Activated CD4-positive, alpha-beta T cell treated with anti-CD3 and anti-CD28 coated beads, Interleukin-2, amount 50 U/mL, for 48 hours (primary cell): ENCODE measurements around the gene ZNF32.

ENCODE experiments used
- DNase-seq, 2 experiments: peaks; one replicate each; pipeline ENCODE4 v3.0.0-alpha.2; 2020

The ZNF32 gene

DNA sequence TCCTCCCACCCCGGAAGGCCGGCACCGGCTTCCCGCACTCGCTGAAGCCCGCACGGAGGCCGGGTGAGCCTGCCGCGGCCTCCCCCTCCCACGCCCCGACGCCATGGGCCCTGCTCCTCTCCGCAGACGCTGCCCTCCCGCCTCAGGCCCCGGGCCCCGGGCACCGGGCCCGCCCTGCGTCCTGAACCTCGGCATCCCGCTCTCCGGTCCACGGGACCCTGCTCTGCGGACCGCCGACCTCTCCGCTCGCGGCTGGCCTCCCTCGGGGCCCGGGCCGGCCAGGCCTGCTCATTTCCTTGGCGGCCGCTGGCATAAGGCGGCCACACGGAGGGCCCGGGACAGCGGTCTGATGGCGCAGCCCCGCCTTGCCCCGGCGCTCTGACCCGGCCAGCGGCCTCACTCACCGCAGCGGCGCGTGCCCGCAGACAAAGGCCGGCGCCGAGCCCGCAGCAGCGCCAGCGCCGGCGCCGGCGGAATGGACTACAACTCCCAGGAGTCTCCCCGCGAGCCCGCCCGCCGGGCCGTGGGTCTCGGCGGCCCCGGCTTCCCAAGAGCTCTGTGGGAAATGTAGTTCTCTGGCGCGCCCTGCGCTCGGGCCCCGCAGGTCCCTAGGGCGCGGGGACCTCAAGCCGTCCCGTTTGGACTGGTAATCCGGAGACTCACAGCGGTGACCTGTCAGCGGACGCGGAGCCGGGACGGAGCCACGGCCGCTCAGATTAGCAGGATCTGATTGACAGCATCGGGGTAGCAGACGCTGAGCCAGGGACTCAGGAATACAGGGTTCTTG, at the start of gene ZNF32:
TSS of gene ZNF32 (minus strand) at position 484 of the 787 bp plus-strand sequence. CDS start 2,748 bp downstream, outside the sequence.
- peak; percentile 79 to 82 for DNase-seq

DNA sequence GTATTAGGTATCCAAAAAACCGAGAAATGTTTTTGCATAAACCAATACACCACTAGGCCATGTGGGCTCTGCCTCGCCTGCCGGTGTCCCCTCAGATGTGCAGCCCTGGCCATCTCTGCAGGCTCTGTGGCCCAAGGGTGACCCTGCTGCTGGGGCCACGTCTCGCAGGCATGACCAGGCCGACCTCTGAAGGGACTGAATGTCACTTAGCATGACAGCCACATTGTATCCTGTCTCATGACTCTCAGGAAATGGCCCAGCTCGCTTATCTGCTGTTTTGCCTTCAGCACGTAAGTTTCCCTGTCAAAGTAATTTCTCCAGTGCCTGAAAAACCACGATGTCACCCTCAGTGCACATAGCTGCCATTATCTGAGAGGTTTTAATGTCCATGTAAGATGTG, 49.5 kb upstream of the ZNF32 start:
- no peak for DNase-seq

- no peak for DNase-seq
Measured at GRCh38 chr10:43696909-43697483, 48.3 kb upstream of the ZNF32 start.

DNA sequence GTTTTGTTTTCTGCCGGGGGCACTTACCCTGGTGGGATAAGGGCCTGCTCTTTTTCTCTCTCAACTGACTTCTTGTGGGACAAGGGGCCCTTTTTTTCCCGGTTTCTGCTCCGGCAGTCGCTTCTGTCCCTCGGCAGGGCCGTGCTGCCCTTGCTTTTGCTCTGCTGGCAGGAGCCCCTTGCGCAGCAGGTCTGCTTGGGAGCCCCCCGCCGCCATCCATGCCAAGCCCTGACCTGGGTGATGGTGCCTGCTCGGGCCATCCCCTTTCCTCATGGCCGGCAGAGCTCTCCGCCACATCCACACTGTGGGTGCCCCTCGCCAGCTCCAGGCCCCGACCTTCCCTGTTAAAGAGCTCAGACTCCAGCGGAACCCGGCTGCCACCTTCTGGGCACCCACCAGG, 47.0 kb upstream of the ZNF32 start:
- DNase-seq: no peak

- no peak for DNase-seq
Measured at GRCh38 chr10:43695321-43695720, 46.6 kb upstream of the ZNF32 start.

- DNase-seq: no peak
Measured at GRCh38 chr10:43694526-43694925, 45.8 kb upstream of the ZNF32 start.

GRCh38 chr10:43693602-43694001, 44.9 kb upstream of the ZNF32 start:
- DNase-seq: no peak

DNA sequence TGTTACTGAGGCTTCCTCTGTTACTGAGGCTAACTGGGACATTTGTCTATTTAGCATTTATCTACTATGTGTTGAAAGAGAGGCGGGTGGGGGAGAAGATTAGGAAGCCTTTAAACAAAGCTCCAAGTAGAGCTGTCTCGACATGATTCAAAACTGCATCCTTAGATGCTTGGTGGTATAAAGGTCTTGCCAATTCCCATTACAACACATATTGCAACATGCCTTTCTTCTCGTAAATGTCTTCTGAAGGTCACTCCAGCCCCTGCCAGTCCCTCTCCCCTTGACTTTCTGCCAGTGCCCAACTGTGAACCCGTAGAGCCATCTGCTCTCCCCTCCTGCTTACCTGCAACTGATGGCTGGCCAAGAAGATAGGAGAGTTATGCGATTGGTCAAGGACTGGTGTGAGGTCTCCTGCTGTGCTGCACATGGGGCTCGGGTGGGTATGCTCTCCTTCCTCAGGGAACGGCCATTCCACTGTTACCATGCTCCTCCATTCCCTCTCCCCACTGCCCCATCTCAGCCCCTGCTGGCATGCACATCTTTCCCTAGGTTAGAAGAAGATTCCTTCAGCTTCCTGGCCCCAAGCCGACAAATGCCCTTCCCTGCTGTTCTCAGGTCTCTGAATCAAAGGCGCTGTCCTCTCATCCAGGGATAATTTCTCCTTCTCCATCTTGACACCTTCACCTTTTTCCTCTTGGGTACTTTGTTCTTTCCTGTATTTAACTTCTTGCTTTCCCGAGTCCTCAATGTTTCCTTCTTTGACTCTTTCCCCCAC, 43.6 kb upstream of the ZNF32 start:
- no peak for DNase-seq

DNA sequence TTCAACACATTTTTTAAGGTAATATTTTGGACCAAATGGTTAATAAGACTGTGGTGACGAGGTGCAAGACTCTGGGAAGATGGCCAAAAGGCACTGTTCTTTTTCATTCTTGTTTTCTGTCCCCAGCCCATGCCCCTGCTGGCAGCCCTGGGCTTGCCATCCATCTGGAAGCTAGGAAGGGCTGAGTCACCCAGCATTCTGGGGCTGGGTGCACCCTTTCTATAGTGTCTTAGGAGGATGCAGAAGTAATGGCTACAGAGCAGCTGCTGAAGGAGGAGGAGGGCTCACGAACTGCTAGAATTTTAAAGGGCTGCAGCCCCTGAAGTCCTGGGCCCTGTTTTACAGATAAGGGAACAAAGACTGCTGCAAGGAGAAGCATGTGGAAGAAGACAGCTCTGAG, 42.8 kb upstream of the ZNF32 start:
- DNase-seq: no peak

GRCh38 chr10:43689955-43690771, 41.5 kb upstream of the ZNF32 start:
- DNase-seq: peak; percentile 87 to 89

DNA sequence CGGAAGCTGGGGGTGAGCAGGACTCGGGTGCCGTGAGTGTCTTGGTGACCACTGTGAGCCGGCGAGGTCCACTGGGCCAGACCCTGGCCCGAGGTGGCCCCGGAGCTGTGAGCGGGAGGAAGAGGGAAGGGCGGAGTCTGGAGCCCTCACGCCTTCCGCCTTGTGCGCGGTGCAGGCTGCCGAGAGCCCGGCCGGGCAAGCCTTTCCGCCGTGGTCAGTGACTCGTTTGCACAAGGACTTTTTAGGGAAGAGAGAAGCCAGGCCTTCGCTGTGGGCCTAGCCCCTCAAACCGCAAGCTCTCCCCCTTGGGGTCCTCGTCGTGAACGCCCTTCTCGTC, 40.9 kb upstream of the ZNF32 start:
- DNase-seq: peak; percentile 47 to 55

DNA sequence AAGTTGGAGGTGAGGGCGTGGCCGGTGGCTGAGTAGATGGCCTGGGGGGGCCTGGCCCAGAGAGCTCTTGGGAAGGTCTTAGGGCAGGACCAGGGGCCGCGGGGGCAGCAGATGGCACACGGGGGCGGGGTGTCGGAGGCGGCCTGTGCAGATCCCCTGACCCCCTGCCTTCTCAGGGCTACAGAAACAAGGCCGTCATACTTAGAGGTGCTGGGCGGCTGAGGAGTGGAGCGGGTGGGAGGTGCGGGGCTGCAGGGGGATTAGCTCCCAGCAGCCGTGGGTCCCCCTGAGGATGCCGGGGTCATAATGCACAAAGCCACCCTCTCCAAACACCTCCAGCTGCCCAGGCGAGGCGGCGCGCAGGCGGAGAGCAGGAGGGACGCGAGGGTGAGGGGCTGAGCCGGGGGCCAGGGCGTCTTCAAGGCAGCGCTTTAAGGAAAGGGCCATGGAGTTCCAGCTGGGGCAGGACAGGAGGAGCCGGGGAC, 40.4 kb upstream of the ZNF32 start:
- DNase-seq: no peak

DNA sequence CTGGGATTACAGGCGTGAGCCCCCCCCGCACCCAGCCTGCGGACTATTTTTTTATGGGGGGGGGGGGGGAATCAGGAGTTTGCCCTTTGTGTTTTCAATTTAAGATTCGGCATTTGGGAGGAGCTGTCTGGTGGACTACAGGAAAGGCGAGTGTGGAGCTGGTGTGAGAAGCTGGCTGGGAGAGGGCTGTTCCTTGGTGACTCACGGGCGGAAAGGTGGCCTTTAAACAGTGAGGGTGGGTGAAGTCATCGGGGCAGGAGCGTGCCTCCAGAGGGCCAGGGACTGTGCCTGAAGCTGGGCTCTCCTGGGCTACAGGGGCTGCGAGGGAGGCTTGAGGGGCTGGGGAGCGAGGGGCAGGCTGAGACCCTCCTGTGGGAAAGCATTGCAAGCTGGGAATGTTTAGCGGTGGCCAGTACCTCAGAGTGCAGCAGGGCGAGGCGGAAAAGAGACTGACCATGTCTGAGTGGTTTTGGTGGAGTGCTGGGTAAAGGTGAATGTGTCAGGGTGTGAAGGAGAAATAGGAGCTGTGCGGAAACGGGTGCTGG, 39.7 kb upstream of the ZNF32 start:
- DNase-seq: no peak

DNA sequence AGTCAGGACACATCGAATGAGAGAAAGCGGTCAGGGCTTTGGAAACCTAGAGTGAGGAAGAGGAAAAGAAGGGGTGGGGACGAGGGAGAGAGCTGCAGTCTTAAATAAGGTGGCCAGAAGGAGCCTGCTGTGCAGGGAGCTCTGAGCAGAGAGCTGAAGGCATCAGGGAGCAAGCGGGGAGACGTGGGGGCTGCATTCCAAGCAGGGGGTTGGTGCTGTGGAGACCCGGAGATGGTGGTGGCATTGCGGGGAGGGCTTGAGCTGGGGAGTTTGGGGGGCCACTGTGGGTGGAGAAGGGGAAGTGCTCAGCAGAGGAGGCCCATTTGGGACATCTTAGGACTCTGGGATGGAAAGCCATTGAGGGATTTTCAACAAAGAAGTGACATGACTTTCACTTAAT, 38.7 kb upstream of the ZNF32 start:
- no peak for DNase-seq

DNA sequence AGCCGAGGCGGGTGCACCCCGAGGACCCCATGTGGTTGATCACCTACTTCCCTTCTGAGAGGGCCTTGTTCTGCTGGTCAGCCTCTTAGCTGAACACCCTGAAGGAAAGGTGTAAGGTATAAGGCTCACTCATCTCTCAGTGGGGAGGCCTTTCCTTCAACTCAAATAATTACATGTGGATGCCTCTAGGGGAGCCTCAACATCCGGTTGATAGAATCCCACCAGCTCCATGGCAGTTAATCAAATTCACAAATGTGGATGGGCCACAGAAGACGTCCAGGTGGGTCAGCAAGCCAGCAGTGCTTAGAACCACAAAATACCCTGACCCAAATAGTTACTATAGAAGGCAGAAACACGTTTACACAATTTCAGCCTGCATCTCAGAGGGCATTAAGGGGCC, 37.7 kb upstream of the ZNF32 start:
- no peak for DNase-seq

- no peak for DNase-seq
Measured at GRCh38 chr10:43685744-43686143, 37.1 kb upstream of the ZNF32 start.

DNA sequence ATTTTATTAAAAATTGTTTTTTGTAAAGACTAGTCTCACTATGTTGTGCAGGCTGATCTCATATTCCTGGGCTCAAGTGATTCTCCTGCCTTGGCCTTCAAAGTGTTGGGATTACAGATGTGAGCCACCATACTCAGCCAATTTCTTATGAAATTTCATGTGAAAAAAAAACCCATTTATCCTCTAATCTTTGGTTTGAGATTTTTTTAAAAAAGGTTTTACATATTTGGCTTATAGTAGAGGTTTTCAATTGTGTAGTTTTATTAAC, 35.5 kb upstream of the ZNF32 start:
- DNase-seq: no peak

DNA sequence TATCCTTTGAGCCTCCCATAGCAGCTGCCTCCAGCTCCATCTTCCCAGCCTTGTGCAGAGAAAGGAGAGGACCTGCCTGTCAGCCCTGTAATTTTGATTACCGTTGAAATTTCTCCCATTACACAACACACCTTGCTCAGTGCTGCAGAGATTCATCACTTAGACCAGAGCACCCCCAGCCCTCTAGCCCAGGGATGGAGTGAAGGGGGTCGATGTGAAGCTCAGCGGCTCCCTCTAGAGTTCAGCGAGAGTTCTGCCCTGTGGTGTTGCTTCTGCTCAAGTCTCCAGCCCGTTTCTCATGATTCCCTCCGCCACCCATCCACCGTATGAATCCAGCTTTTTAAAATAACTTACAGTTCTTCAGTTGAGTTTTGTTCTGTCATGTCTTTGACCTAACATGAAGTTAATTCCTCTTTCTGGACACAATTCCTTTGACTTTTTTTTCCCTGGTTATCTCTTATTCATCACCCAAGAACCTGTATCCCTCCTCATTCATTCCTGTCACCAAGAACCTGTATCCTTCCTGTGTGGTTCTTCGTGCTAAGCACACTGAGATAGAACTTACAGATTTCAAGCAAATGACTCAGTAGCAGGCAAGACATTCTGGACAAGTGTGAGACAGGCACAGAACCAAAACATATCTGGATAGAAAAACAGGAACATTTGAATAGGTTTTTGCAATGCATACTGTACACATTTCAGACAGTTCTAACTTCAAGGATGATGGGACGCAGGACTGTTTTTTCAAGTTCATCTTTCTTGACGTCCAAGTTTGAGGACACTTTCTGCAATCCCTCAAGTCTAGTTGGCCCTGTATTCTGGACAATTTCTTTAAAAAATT, 35.0 kb upstream of the ZNF32 start:
- peak; percentile 18 to 41 for DNase-seq

GRCh38 chr10:43682956-43683355, 34.3 kb upstream of the ZNF32 start:
- DNase-seq: no peak

DNA sequence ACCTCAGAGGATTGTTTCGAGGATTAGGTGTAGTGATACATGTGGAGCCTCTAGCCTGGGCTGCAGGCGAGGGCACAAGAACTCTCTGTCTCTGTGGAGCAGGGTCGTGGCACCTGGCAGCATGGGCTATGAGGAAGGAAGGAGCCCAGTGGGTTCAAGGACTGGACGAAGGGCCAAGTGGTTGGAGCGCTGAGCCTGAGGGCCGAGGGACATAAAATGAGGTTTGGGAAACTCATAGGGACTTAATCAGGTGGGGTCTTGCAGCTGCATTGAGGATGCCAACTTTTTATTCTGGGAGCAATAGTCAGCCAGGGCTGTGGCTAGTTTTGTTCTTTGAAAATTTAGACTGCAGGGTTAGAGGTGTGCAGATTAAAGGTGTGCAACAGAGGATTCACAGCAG, 33.0 kb upstream of the ZNF32 start:
- DNase-seq: no peak

GRCh38 chr10:43681220-43681619, 32.5 kb upstream of the ZNF32 start:
- no peak for DNase-seq

- DNase-seq: no peak
Measured at GRCh38 chr10:43680035-43680434, 31.4 kb upstream of the ZNF32 start.
